Adrenal gland (tissue), 12 donors: ENCODE measurements around the gene MORF4L1. TPM values are rescaled to one million over a fixed set of nuclear protein-coding genes. Genes with fewer than 3 reads are reported as not detected.
A peak's percentile ranks its signal among the peaks of the same experiment; 100 is the strongest.

Source experiments
- DNase-seq, 7 donors: peaks; one replicate each; pipeline ENCODE4 v3.0.0-alpha.2; 2019 to 2020
- H3K27ac ChIP-seq, 5 donors: fragments of 200-600 bp; sonication (generic) in 4 of 5; 1 replicate in 3 of 5; 2 replicates in 2 of 5; pipeline versions ENCODE4 v1.5.1 to v1.8.0; 2016 to 2020; ENCODE audit warnings: mild to moderate bottlenecking in 1 of 5
- H3K27me3 ChIP-seq: fragments of 200-600 bp; 2 replicates; pipeline ENCODE4 v1.8.0; 2021
- H3K36me3 ChIP-seq, 2 donors: fragments of 200-600 bp; replicated peaks in 1 of 2; 1 replicate in 1 of 2; 2 replicates in 1 of 2; pipeline versions ENCODE4 v1.5.1 to v1.8.0; 2018 to 2022
- H3K4me1 ChIP-seq, 2 donors: fragments of 200-600 bp; replicated peaks in 1 of 2; 1 replicate in 1 of 2; 2 replicates in 1 of 2; pipeline versions ENCODE4 v1.5.1 to v1.8.0; 2018 to 2021
- H3K4me3 ChIP-seq, 4 donors: fragments of 200-600 bp; sonication (generic) in 3 of 4; one replicate each; pipeline ENCODE4 v1.5.1; 2016 to 2018
- H3K9me3 ChIP-seq, 3 donors: fragments of 200-600 bp; sonication (generic) in 1 of 3; replicated peaks in 1 of 3; 1 replicate in 2 of 3; 2 replicates in 1 of 3; pipeline versions ENCODE4 v1.5.1 to v1.8.0; 2016 to 2021
- POLR2A ChIP-seq, 2 donors: fragments of 450-650 bp; IDR thresholded peaks; one replicate each; pipeline ENCODE4 v1.6.1; 2017; ENCODE audit warnings: antibody characterized with exemption in 2 of 2, mild to moderate bottlenecking in 2 of 2, moderate library complexity in 1 of 2
- WGBS, 4 donors: extraction: QIAGEN DNeasy Blood & Tissue Kit in 2 of 4; methylation state at CpG; one replicate each; pipeline versions ENCODE4 v1.1.5 to v1.1.7; 2013 to 2017; 5-methylcytosine and 5-hydroxymethylcytosine counted together
- intact Hi-C, 2 donors: fragments of 100-400 bp; cut with DNase I; formaldehyde crosslinking; loops; one replicate each; pipeline versions ENCODE4 v1.14.1 to v1.15.0; 2022 to 2023
- polyA plus RNA-seq, 3 donors: library from polyadenylated mRNA; stranded (reverse); fragments of 200-250 nt in 2 of 3; fragments of 350-450 nt in 1 of 3; fragmentation: Illumina TruSeq in 1 of 3; extraction: RNeasy Lipid Tissue Mini Kit (QIAGEN cat#74804) in 1 of 3; gene quantifications; one replicate each; pipeline ENCODE4 v1.2.3, GENCODE V29; 2013 to 2014
- total RNA-seq, 9 donors: library from RNA; depleted of rRNA in 4 of 9; stranded (reverse); fragments of >200 nt in 4 of 9; fragments of 120-200 nt in 1 of 9; fragmentation: NEBNext Ultra II Directional in 1 of 9; extraction: Animal tissue kit (Norgen Biotek cat#: 25700) in 1 of 9; gene quantifications; one replicate each; pipeline versions ENCODE4 v1.1.0 to v1.2.4, GENCODE V29; 2013 to 2023
- TF ChIP-seq, protein P1 (sequence below), 6 experiments: fragments of 450-650 bp in 4 of 6; fragments of 200-600 bp in 2 of 6; sonication (generic) in 1 of 6; IDR thresholded peaks; 1 replicate in 5 of 6; 2 replicates in 1 of 6; pipeline versions ENCODE4 v1.5.1 to v1.8.0; 2016 to 2021; ENCODE audit warnings: antibody characterized with exemption in 6 of 6, mild to moderate bottlenecking in 2 of 6, moderate library complexity in 1 of 6
- donor health status: healthy with polysubstance abuse.
- donor health status: Bipolar disorder and iron deficiency.
- donor health status: DM: yes; HTN: yes; CAD: no.
- donor health status: DM: no; HTN: no; CAD: no.
- donor health status: DM: no; HTN: no; CAD: no.
- donor health status: DM: yes; HTN: yes; CAD: no.

Gene MORF4L1
- total and polyA plus RNA-seq, 12 donors, result 99.8 to 935 (median 342) TPM

GRCh38 chr15:78907577-78907976, 34.9 kb downstream of the MORF4L1 start:
- intact Hi-C loops, result no loop called here
- Histone ChIP-seq H3K27me3 (no peaks in the 10 kb centered on the region), H3K36me3 (peaks cover 0 to 72% of the 10 kb centered on the region in 2 donors), H3K27ac (peak overlapping the region in 1 of 5 donors; percentile 23), H3K4me1 (peaks cover 13 to 32% of the 10 kb centered on the region in 2 donors), H3K4me3 (no peak overlapping the region), H3K9me3 (no peaks in the 10 kb centered on the region)
- no peak for DNase-seq
- TF ChIP-seq, protein P1, sequence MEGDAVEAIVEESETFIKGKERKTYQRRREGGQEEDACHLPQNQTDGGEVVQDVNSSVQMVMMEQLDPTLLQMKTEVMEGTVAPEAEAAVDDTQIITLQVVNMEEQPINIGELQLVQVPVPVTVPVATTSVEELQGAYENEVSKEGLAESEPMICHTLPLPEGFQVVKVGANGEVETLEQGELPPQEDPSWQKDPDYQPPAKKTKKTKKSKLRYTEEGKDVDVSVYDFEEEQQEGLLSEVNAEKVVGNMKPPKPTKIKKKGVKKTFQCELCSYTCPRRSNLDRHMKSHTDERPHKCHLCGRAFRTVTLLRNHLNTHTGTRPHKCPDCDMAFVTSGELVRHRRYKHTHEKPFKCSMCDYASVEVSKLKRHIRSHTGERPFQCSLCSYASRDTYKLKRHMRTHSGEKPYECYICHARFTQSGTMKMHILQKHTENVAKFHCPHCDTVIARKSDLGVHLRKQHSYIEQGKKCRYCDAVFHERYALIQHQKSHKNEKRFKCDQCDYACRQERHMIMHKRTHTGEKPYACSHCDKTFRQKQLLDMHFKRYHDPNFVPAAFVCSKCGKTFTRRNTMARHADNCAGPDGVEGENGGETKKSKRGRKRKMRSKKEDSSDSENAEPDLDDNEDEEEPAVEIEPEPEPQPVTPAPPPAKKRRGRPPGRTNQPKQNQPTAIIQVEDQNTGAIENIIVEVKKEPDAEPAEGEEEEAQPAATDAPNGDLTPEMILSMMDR (IDR thresholded peaks at IDR 0.05), result peak in 1 of 6 experiments; percentile 4
- TF ChIP-seq POLR2A (IDR thresholded peaks at IDR 0.05), result no peak
- WGBS, 4 donors, result 18 to 58% (median 38%) methylated on average over 3 of the region's 3 CpGs

GRCh38 chr15:78909160-78909695, 36.5 kb downstream of the MORF4L1 start:
- intact Hi-C loops, result no loop called here
- Histone ChIP-seq H3K27ac (peak overlapping the region in 1 of 5 donors; percentile 7), H3K4me3 (no peak overlapping the region), H3K9me3 (no peaks in the 10 kb centered on the region), H3K27me3 (no peaks in the 10 kb centered on the region), H3K36me3 (peaks cover 0 to 62% of the 10 kb centered on the region in 2 donors), H3K4me1 (peaks cover 17 to 35% of the 10 kb centered on the region in 2 donors)
- DNase-seq, result no peak
- WGBS, 4 donors, result 33 to 63% (median 40%) methylated on average over 3 of the region's 3 CpGs
- TF ChIP-seq POLR2A (IDR thresholded peaks at IDR 0.05), result no peak
- TF ChIP-seq, protein P1 (IDR thresholded peaks at IDR 0.05), result no peak

GRCh38 chr15:78909791-78910228, 37.1 kb downstream of the MORF4L1 start:
- H3K9me3 ChIP-seq, result no peaks in the 10 kb centered on the region
- DNase-seq, result peak in 2 of 7 donors; percentile 54 to 66
- no peak for TF ChIP-seq POLR2A (IDR thresholded peaks at IDR 0.05)
- TF ChIP-seq, protein P1 (IDR thresholded peaks at IDR 0.05), result peak; percentile 51 to 72 (median 66)
- H3K27ac ChIP-seq, result no peak overlapping the region
- peaks cover 0 to 56% of the 10 kb centered on the region in 2 donors for H3K36me3 ChIP-seq
- no peaks in the 10 kb centered on the region for H3K27me3 ChIP-seq
- WGBS, 4 donors, result 52 to 69% (median 57%) methylated on average over 5 of the region's 5 CpGs
- peaks cover 18 to 40% of the 10 kb centered on the region in 2 donors for H3K4me1 ChIP-seq
- no peak overlapping the region for H3K4me3 ChIP-seq
- intact Hi-C loops, result loop anchor here (5.0 to 10.0 kb wide), 3 partner anchors 67 to 275 kb away; no protein-coding TSS in a partner anchor

DNA sequence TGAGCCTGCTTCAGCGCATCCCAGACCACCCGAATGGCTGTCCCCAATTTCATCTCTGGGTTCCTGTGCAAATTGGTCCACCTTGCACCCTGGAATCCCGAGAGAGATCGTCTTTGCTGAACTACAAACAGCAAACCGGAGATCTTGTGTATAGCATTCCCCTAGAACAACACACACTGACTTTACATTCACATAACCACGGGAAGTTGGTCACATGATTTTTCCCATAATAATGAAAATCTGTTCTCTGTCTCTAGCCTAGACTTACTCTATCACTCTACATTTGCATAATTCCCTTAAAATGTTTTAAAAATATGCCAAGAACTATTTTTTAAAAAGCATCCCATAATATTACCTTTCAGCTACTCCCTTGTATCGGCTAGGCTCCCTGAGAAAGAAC, 37.6 kb downstream of the MORF4L1 start:
- no peak for DNase-seq
- TF ChIP-seq, protein P1 (IDR thresholded peaks at IDR 0.05), result no peak
- TF ChIP-seq POLR2A (IDR thresholded peaks at IDR 0.05), result no peak
- Histone ChIP-seq H3K4me1 (peaks cover 18 to 43% of the 10 kb centered on the region in 2 donors), H3K9me3 (no peaks in the 10 kb centered on the region), H3K36me3 (peaks cover 0 to 54% of the 10 kb centered on the region in 2 donors), H3K27me3 (no peaks in the 10 kb centered on the region), H3K27ac (no peak overlapping the region), H3K4me3 (no peak overlapping the region)
- WGBS, 4 donors, result 79 to 85% (median 80%) methylated on average over 7 of the region's 7 CpGs
- intact Hi-C loops, result loop anchor here (5.0 to 10.0 kb wide), 3 partner anchors 67 to 275 kb away; no protein-coding TSS in a partner anchor
